ENCODE results near the gene MRPL34. TPM values are rescaled to one million over a fixed set of nuclear protein-coding genes. Genes with fewer than 3 reads are reported as not detected.
A peak's percentile ranks its signal among the peaks of the same experiment; 100 is the strongest.

The MRPL34 gene
- total and polyA plus RNA-seq, 9 of the 15 experiments (the other 6 are each of a cell fraction or from before 2014, with no cell fraction given): 11.5 to 256 (median 72.5) TPM

GRCh38 chr19:17321655-17322489 is 16.2 kb downstream of the MRPL34 start:
- CTCF ChIA-PET (ENCODE audit: low intra/inter-chr PET ratio): no interaction called here
- Histone ChIP-seq H3K36me3 (ENCODE audit: control insufficient read depth, insufficient read depth, low read length) (peaks cover 47% of the 10 kb centered on the region), H3K9me1 (ENCODE audit: control insufficient read depth, insufficient read depth, low read length) (no peaks in the 10 kb centered on the region), H3K4me2 (ENCODE audit: insufficient read depth, low read length) (no peak overlapping the region), H4K20me1 (replicated peaks; ENCODE audit: control insufficient read depth, insufficient read depth, low read length) (no peaks in the 10 kb centered on the region), H3K9ac (ENCODE audit: insufficient read depth in 1 of 2, low read depth in 2 of 2, low read length in 2 of 2) (peak overlapping the region in 1 of 2 experiments; percentile 68; a peak in 2 of 4 replicates), H3K27me3 (ENCODE audit: control insufficient read depth in 2 of 2, insufficient read depth in 2 of 2, low read length in 2 of 2) (no peaks in the 10 kb centered on the region), H3K4me3 (no peak overlapping the region), H3K9me3 (replicated peaks; ENCODE audit: control insufficient read depth, insufficient read depth, low read depth, low read length) (no peaks in the 10 kb centered on the region), H3K4me1 (replicated peaks in 1 of 2; ENCODE audit: control insufficient read depth in 2 of 2, insufficient read depth in 2 of 2, low read length in 2 of 2) (peaks cover 3 to 34% of the 10 kb centered on the region in 2 experiments; a peak in 4 of 5 replicates), H3K27ac (ENCODE audit: extremely low read depth, low read depth, low read length) (no peak overlapping the region), H3K79me2 (ENCODE audit: control insufficient read depth, insufficient read depth, low read length) (no peaks in the 10 kb centered on the region), H2AFZ (ENCODE audit: low read depth, low read length) (no peak overlapping the region)
- WGBS (ENCODE audit: insufficient coverage, low coverage, missing lambda C conversion rate): 88% methylated on average over 13 of the region's 19 CpGs
- FAIRE-seq (no peak), DNase-seq (ENCODE audit: extremely low read depth in 1 of 4, low spot score in 3 of 4) (no peak), ATAC-seq (no peak)
- no TSS peak for BruUV-seq (replicated peaks)
- in situ Hi-C loops (cut with MboI) (no loop called here), intact Hi-C loops (cut with micrococcal nuclease) (no loop called here)
- POLR2A ChIA-PET: interaction anchor here (1.5 to 6.9 kb wide), 2 partner anchors 12 to 13 kb away, joined by 4 to 41 read pairs; partner anchors contain the start of genes ANO8 and DDA1
- TF ChIP-seq SMAD2 (IDR thresholded peaks at IDR 0.05; ENCODE audit: low read depth, low read length) (no peak), POLR2G (IDR thresholded peaks at IDR 0.05; ENCODE audit: low read depth, low read length) (peak; percentile 68; the same call in 1 of the 2 replicates), BDP1 (IDR thresholded peaks at IDR 0.05; ENCODE audit: insufficient read depth, insufficient read length) (no peak), ZNF561 (CRISPR knock-in tag; conservative IDR thresholded peaks at IDR 0.05) (no peak), ZNF277 (CRISPR knock-in tag; IDR thresholded peaks at IDR 0.05; ENCODE audit: borderline replicate concordance) (no peak), ZNF511 (CRISPR knock-in tag; IDR thresholded peaks at IDR 0.05) (no peak), RBFOX2 (IDR thresholded peaks at IDR 0.05; ENCODE audit: low read depth, low read length) (peak; percentile 60), KDM2B (CRISPR knock-in tag; IDR thresholded peaks at IDR 0.05) (no peak), PRPF4 (IDR thresholded peaks at IDR 0.05; ENCODE audit: insufficient read depth, low read depth, low read length, poor library complexity, severe bottlenecking) (no peak), NEUROD1 (IDR thresholded peaks at IDR 0.05; ENCODE audit: borderline replicate concordance, low read depth, low read length, partially characterized antibody) (no peak), L3MBTL2 (IDR thresholded peaks at IDR 0.05) (no peak), ZNF133 (CRISPR knock-in tag; IDR thresholded peaks at IDR 0.05) (no peak), NELFE (IDR thresholded peaks at IDR 0.05; ENCODE audit: insufficient read depth, insufficient read length) (no peak), MXI1 (IDR thresholded peaks at IDR 0.05; ENCODE audit: low read depth, low read length) (no peak), ZKSCAN8 (CRISPR knock-in tag; IDR thresholded peaks at IDR 0.05) (no peak)

All from K562 (cell line).